ENCODE data around the gene GPSM1. TPM values are rescaled to one million over a fixed set of nuclear protein-coding genes. Genes with fewer than 3 reads are reported as not detected.

GPSM1 gene
- total RNA-seq, 4 donors from 2014 or later, result 0.98 to 1.7 (median 1.2) TPM; not detected in 1

GRCh38 chr9:136293476-136294077 lies 33.8 kb upstream of the GPSM1 start:
- no peak overlapping the region for H3K27ac ChIP-seq

GRCh38 chr9:136294437-136294836 lies 32.9 kb upstream of the GPSM1 start:
- ATAC-seq, result no peak
- TF ChIP-seq POLR2A (IDR thresholded peaks at IDR 0.05), result no peak
- no peak for TF ChIP-seq CTCF (IDR thresholded peaks at IDR 0.05 in 4 of 5, conservative IDR thresholded peaks at IDR 0.05 in 1 of 5)
- DNase-seq, result no peak
- Histone ChIP-seq H3K4me1 (no peaks in the 10 kb centered on the region), H3K4me3 (no peak overlapping the region), H3K27ac (no peak overlapping the region), H3K9me3 (no peaks in the 10 kb centered on the region), H3K27me3 (peaks cover 9 to 31% (median 23%) of the 10 kb centered on the region in 3 donors), H3K36me3 (no peaks in the 10 kb centered on the region)
- intact Hi-C loops (cut with DNase I; ENCODE audit: low total_unique reads) (no loop called here), in situ Hi-C loops (cut with MboI; ENCODE audit: low sequenced_read_pairs in 4 of 4) (loop anchor here in 1 of 4 donors (25.0 kb wide), 1 partner anchor 132 kb away; no protein-coding TSS in a partner anchor)

More at GRCh38 chr9:136293476-136294077, 33.8 kb upstream of the GPSM1 start:
- no peaks in the 10 kb centered on the region for H3K36me3 ChIP-seq
- H3K27me3 ChIP-seq, result peaks cover 12 to 31% (median 23%) of the 10 kb centered on the region in 3 donors
- TF ChIP-seq CTCF (IDR thresholded peaks at IDR 0.05 in 4 of 5, conservative IDR thresholded peaks at IDR 0.05 in 1 of 5) (no peak), POLR2A (IDR thresholded peaks at IDR 0.05) (no peak)
- intact Hi-C loops (cut with DNase I; ENCODE audit: low total_unique reads), result no loop called here
- no peaks in the 10 kb centered on the region for H3K9me3 ChIP-seq
- H3K4me3 ChIP-seq, result no peak overlapping the region
- ATAC-seq, result no peak
- in situ Hi-C loops (cut with MboI; ENCODE audit: low sequenced_read_pairs in 4 of 4), result loop anchor here in 1 of 4 donors (25.0 kb wide), 1 partner anchor 131 kb away; no protein-coding TSS in a partner anchor
- DNase-seq, result no peak
- H3K4me1 ChIP-seq, result no peaks in the 10 kb centered on the region

GRCh38 chr9:136295055-136295454 lies 32.3 kb upstream of the GPSM1 start:
- H3K36me3 ChIP-seq, result no peaks in the 10 kb centered on the region
- H3K4me1 ChIP-seq, result no peaks in the 10 kb centered on the region
- in situ Hi-C loops (cut with MboI; ENCODE audit: low sequenced_read_pairs in 4 of 4) (loop anchor here in 1 of 4 donors (25.0 kb wide), 1 partner anchor 133 kb away; no protein-coding TSS in a partner anchor), intact Hi-C loops (cut with DNase I; ENCODE audit: low total_unique reads) (no loop called here)
- no peaks in the 10 kb centered on the region for H3K9me3 ChIP-seq
- ATAC-seq (no peak), DNase-seq (no peak)
- no peak overlapping the region for H3K27ac ChIP-seq
- no peak overlapping the region for H3K4me3 ChIP-seq
- peaks cover 9 to 30% (median 21%) of the 10 kb centered on the region in 3 donors for H3K27me3 ChIP-seq
- TF ChIP-seq CTCF (IDR thresholded peaks at IDR 0.05 in 4 of 5, conservative IDR thresholded peaks at IDR 0.05 in 1 of 5) (no peak), POLR2A (IDR thresholded peaks at IDR 0.05) (no peak)

- peaks cover 9 to 23% (median 16%) of the 10 kb centered on the region in 3 donors for H3K27me3 ChIP-seq
- intact Hi-C loops (cut with DNase I; ENCODE audit: low total_unique reads), result no loop called here
- in situ Hi-C loops (cut with MboI; ENCODE audit: low sequenced_read_pairs in 4 of 4), result loop anchor here in 1 of 4 donors (25.0 kb wide), 1 partner anchor 133 kb away; no protein-coding TSS in a partner anchor
These were observed 31.6 kb upstream of the GPSM1 start for GRCh38 chr9:136295542-136296433.

More at GRCh38 chr9:136295542-136296433, 31.6 kb upstream of the GPSM1 start:
- ATAC-seq, result no peak
- H3K4me1 ChIP-seq, result no peaks in the 10 kb centered on the region
- TF ChIP-seq CTCF (IDR thresholded peaks at IDR 0.05 in 4 of 5, conservative IDR thresholded peaks at IDR 0.05 in 1 of 5) (no peak), POLR2A (IDR thresholded peaks at IDR 0.05) (no peak)
- no peaks in the 10 kb centered on the region for H3K9me3 ChIP-seq
- no peak for DNase-seq
- no peak overlapping the region for H3K27ac ChIP-seq
- H3K36me3 ChIP-seq, result no peaks in the 10 kb centered on the region
- no peak overlapping the region for H3K4me3 ChIP-seq
